AG04449 (cell line): ENCODE results near the gene NUPR1.

ENCODE experiments used
- CTCF ChIA-PET: fragments of 350-600 bp; formaldehyde crosslinking; extraction: SDS; loops from one replicate; lab custom pipeline; 2021; ENCODE audit warnings: antibody characterized with exemption; lab: Yijun Ruan, JAX
- POLR2A ChIA-PET: fragments of 400-600, 350-600 bp; formaldehyde crosslinking; extraction: SDS; loops from one replicate; lab custom pipeline; 2020; ENCODE audit warnings: antibody characterized with exemption, inconsistent platforms; lab: Yijun Ruan, JAX
- DNase-seq: peaks from one replicate; pipeline ENCODE4 v3.0.0-alpha.2; 2010; ENCODE audit warnings: low read depth, low spot score
- H3K4me3 ChIP-seq: 2 replicates; pipeline ENCODE4 v1.5.1; 2011; ENCODE audit warnings: low read depth, mild to moderate bottlenecking, control low read depth, low read length
- TF ChIP-seq, protein P1 (sequence below): IDR thresholded peaks from one replicate; pipeline ENCODE4 v1.5.1; 2011; ENCODE audit warnings: mild to moderate bottlenecking, moderate library complexity, low read length, control low read depth, inconsistent platforms; ENCODE audit not compliant: insufficient read depth; ENCODE audit errors: missing control alignments

The NUPR1 gene

GRCh38 chr16:28513484-28514181 lies 25.1 kb downstream of the NUPR1 start:
- CTCF ChIA-PET = interaction anchor here (1.3 kb wide), 1 partner anchor 10 kb away, joined by 4 read pairs; no protein-coding TSS in a partner anchor
- TF ChIP-seq, protein P1, sequence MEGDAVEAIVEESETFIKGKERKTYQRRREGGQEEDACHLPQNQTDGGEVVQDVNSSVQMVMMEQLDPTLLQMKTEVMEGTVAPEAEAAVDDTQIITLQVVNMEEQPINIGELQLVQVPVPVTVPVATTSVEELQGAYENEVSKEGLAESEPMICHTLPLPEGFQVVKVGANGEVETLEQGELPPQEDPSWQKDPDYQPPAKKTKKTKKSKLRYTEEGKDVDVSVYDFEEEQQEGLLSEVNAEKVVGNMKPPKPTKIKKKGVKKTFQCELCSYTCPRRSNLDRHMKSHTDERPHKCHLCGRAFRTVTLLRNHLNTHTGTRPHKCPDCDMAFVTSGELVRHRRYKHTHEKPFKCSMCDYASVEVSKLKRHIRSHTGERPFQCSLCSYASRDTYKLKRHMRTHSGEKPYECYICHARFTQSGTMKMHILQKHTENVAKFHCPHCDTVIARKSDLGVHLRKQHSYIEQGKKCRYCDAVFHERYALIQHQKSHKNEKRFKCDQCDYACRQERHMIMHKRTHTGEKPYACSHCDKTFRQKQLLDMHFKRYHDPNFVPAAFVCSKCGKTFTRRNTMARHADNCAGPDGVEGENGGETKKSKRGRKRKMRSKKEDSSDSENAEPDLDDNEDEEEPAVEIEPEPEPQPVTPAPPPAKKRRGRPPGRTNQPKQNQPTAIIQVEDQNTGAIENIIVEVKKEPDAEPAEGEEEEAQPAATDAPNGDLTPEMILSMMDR = no peak
- DNase-seq = no peak

GRCh38 chr16:28511801-28512789 lies 26.7 kb downstream of the NUPR1 start:
- ChIA-PET POLR2A (no interaction called here), CTCF (no interaction called here)
- H3K4me3 ChIP-seq = no peak overlapping the region
- TF ChIP-seq, protein P1 = no peak
- no peak for DNase-seq

More at GRCh38 chr16:28513484-28514181, 25.1 kb downstream of the NUPR1 start:
- no peak overlapping the region for H3K4me3 ChIP-seq
- POLR2A ChIA-PET = interaction anchor here (0.6 kb wide), 2 partner anchors 22 to 1100 kb away, joined by 3 read pairs; partner anchors contain the start of gene CLN3

- DNase-seq = no peak
- TF ChIP-seq, protein P1 = no peak
- ChIA-PET POLR2A (no interaction called here), CTCF (no interaction called here)
- no peak overlapping the region for H3K4me3 ChIP-seq
These were observed 27.7 kb downstream of the NUPR1 start for GRCh38 chr16:28511031-28511430.

DNA sequence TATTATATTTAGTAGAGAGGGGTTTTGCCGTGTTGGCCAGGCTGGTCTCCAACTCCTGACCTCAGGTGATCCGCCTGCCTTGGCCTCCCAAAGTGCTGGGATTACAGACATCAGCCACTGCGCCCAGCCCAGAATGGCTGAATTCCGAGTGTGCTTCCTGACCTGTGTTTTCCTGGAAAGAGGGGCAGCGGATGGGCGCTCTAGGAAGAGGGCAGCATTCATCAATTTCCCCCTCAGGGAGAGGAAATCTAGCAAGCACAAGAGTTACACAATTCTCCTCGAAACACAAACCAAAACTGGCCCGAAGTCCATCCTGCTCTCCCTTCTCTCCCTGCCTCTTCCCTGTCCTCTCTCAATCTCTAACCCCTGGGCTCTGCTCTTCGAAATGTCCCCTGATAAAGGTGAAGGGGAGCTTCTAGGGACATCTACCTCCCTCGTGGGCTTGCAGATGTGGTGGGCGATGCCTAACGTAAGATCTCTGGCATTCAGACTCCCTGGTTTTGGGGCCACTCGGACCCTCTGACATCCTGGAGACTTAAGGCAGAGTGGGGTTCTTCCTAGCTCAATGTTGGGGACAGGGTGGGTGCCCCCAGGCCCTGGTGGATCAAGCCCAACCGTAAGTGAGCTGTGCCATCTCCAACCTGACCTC lies 33.2 kb downstream of the NUPR1 start:
- ChIA-PET POLR2A (no interaction called here), CTCF (no interaction called here)
- TF ChIP-seq, protein P1 = no peak
- H3K4me3 ChIP-seq = no peak overlapping the region
- no peak for DNase-seq

GRCh38 chr16:28504707-28505404 lies 33.9 kb downstream of the NUPR1 start:
- H3K4me3 ChIP-seq = no peak overlapping the region
- TF ChIP-seq, protein P1 = no peak
- DNase-seq = no peak
- CTCF ChIA-PET = no interaction called here
- POLR2A ChIA-PET = no interaction called here
